Heart left ventricle (tissue), 16 donors: ENCODE data around the gene HTT. TPM values are rescaled to one million over a fixed set of nuclear protein-coding genes. Genes with fewer than 3 reads are reported as not detected.

Experiments
- ATAC-seq, 4 donors: fragments of 200-7000 bp; cut with Tn5 transposase; one replicate each; pipeline ENCODE4 v1.9.1; 2020 to 2022; ENCODE audit warnings: moderate library complexity in 4 of 4, mild to moderate bottlenecking in 3 of 4, moderate number of reproducible peaks in 1 of 4
- DNase-seq, 5 donors: peaks; one replicate each; pipeline ENCODE4 v3.0.0-alpha.2; 2020
- H3K27ac ChIP-seq, 12 donors: fragments of 200-600 bp; sonication (generic) in 4 of 12; one replicate each; pipeline versions ENCODE4 v1.5.0 to v1.8.0; 2016 to 2022; ENCODE audit warnings: mild to moderate bottlenecking in 2 of 12
- H3K27me3 ChIP-seq, 9 donors: fragments of 200-600 bp; sonication (generic) in 2 of 9; one replicate each; pipeline versions ENCODE4 v1.5.1 to v1.8.0; 2016 to 2022; ENCODE audit warnings: mild to moderate bottlenecking in 3 of 9
- H3K36me3 ChIP-seq, 9 donors: fragments of 200-600 bp; sonication (generic) in 2 of 9; one replicate each; pipeline versions ENCODE4 v1.5.0 to v1.8.0; 2018 to 2022; ENCODE audit warnings: mild to moderate bottlenecking in 2 of 9
- H3K4me1 ChIP-seq, 12 donors: fragments of 200-600 bp; sonication (generic) in 4 of 12; one replicate each; pipeline versions ENCODE4 v1.5.0 to v1.8.0; 2016 to 2022; ENCODE audit warnings: mild to moderate bottlenecking in 3 of 12
- H3K4me3 ChIP-seq, 12 donors: fragments of 200-600 bp; sonication (generic) in 4 of 12; one replicate each; pipeline versions ENCODE4 v1.5.0 to v1.8.0; 2017 to 2022; ENCODE audit warnings: mild to moderate bottlenecking in 9 of 12, moderate library complexity in 4 of 12
- H3K9me3 ChIP-seq, 12 donors: fragments of 200-600 bp; sonication (generic) in 4 of 12; one replicate each; pipeline versions ENCODE4 v1.5.0 to v1.8.0; 2016 to 2022; ENCODE audit warnings: mild to moderate bottlenecking in 1 of 12
- POLR2A ChIP-seq, 2 donors: fragments of 450-650 bp; IDR thresholded peaks; one replicate each; pipeline ENCODE4 v1.6.1; 2017; ENCODE audit warnings: antibody characterized with exemption in 2 of 2, mild to moderate bottlenecking in 2 of 2, moderate library complexity in 2 of 2
- WGBS, 4 donors: extraction: QIAGEN DNeasy Blood & Tissue Kit in 2 of 4; methylation state at CpG; one replicate each; pipeline versions ENCODE4 v1.1.5 to v1.1.7; 2013 to 2018; 5-methylcytosine and 5-hydroxymethylcytosine counted together
- intact Hi-C, 10 donors: fragments of 100-400 bp; cut with DNase I; formaldehyde crosslinking; loops; one replicate each; pipeline versions ENCODE4 v1.11.1 to v1.14.2; 2022
- polyA plus RNA-seq, 2 donors: library from polyadenylated mRNA; stranded (reverse); fragments of 200-250 nt; gene quantifications; one replicate each; pipeline ENCODE4 v1.2.3, GENCODE V29; 2013
- total RNA-seq, 9 donors: library from RNA; depleted of rRNA in 2 of 9; stranded (reverse); fragments of >200 nt in 2 of 9; fragmentation: NEBNext Ultra II Directional in 3 of 9; extraction: Animal tissue kit (Norgen Biotek cat#: 25700) in 3 of 9; gene quantifications; one replicate each; pipeline versions ENCODE4 v1.1.0 to v1.2.4, GENCODE V29; 2016 to 2023
- TF ChIP-seq, protein P1 (sequence below), 12 donors: fragments of 200-600 bp; sonication (generic) in 4 of 12; IDR thresholded peaks; one replicate each; pipeline versions ENCODE4 v1.5.0 to v1.8.0; 2018 to 2022; ENCODE audit warnings: antibody characterized with exemption in 12 of 12, mild to moderate bottlenecking in 5 of 12
- donor health status: ischemic (EF 13 %, LVEDD 7.1; RV severe dilation, severe dysfunction).
- donor health status: healthy with polysubstance abuse.
- donor health status: DM: no; HTN: yes; CAD: no.
- donor health status: DM: no; HTN: no; CAD: no.
- donor health status: ischemic (EF 25% LVEDD 6.9; RV normal size, moderate dysfunction).
- donor health status: ischemic (EF 25% LVEDD 5.7; RV mildly dilated, moderate dysfunction).
- donor health status: healthy.
- donor health status: DM: yes; HTN: yes; CAD: no.
- donor health status: ischemic (EF 35%, LVEDD 5.7; RV mildly dilated, moderate dysfunction).
- donor health status: nonischemic (EF 11% LVEDD 7.7; RV severe dilation, severe dysfunction).
- donor health status: DM: yes; HTN: yes; CAD: no.
- donor health status: PGD.
- donor health status: ischemic (EF 29% LVEDD 5.4; RV normal size, mild dysfunction).
- donor health status: nonischemic (EF 23%, LVEDD 6.1; RV moderate dilation, normal function).

HTT gene
- total and polyA plus RNA-seq, 11 donors: 13.9 to 122 (median 25.1) TPM

DNA sequence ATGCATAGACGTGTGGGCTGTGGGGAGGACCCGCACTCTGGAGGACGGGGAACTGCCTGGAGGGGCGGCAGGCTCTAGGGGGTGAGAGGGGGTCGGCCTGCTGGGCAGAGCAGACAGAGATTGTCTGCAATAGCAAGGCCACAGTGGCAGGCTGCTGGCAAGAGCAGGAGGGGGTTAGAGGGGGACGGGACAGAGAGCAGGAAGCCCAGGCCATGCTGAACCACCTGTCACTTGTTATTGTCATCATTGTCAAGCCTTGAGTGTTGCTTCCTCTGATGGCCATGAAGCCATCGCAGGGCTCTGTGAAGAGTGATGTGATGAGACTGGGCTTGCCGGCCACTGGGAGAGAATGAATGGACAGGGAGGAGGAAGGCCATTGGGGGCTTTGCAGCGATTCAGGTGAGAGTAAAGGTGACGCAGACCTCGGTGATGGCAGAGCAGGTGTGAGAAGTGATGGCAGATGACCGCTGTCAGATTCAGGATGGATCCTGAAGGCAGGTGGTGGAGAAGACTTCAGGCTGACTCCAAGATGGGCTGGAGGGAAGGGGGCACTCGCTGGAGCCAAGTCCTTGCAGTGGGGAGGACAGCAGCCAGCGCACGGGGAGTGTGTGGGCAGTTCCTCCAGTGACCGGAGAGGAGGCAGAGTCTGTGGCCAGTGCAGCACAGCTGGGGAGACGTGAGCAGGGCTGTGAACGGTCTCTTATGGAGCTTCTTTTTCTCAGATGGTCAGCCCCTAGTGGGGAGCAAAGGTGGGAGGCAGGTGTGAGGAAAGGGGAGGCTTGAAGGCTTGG, 43.7 kb upstream of the HTT start:
- Histone ChIP-seq H3K27me3 (no peaks in the 10 kb centered on the region), H3K36me3 (peaks cover 0 to 5% (median 0%) of the 10 kb centered on the region in 9 donors), H3K4me3 (no peak overlapping the region), H3K9me3 (no peaks in the 10 kb centered on the region), H3K4me1 (no peaks in the 10 kb centered on the region), H3K27ac (no peak overlapping the region)
- 76 to 81% (median 78%) methylated on average over 18 of the region's 18 CpGs for WGBS, 4 donors
- DNase-seq (no peak), ATAC-seq (no peak)
- TF ChIP-seq POLR2A (IDR thresholded peaks at IDR 0.05): no peak
- TF ChIP-seq, protein P1, sequence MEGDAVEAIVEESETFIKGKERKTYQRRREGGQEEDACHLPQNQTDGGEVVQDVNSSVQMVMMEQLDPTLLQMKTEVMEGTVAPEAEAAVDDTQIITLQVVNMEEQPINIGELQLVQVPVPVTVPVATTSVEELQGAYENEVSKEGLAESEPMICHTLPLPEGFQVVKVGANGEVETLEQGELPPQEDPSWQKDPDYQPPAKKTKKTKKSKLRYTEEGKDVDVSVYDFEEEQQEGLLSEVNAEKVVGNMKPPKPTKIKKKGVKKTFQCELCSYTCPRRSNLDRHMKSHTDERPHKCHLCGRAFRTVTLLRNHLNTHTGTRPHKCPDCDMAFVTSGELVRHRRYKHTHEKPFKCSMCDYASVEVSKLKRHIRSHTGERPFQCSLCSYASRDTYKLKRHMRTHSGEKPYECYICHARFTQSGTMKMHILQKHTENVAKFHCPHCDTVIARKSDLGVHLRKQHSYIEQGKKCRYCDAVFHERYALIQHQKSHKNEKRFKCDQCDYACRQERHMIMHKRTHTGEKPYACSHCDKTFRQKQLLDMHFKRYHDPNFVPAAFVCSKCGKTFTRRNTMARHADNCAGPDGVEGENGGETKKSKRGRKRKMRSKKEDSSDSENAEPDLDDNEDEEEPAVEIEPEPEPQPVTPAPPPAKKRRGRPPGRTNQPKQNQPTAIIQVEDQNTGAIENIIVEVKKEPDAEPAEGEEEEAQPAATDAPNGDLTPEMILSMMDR (IDR thresholded peaks at IDR 0.05): no peak
- intact Hi-C loops: loop anchor here in 2 of 10 donors (5.0 to 10.0 kb wide), 2 partner anchors 63 to 266 kb away; no protein-coding TSS in a partner anchor

DNA sequence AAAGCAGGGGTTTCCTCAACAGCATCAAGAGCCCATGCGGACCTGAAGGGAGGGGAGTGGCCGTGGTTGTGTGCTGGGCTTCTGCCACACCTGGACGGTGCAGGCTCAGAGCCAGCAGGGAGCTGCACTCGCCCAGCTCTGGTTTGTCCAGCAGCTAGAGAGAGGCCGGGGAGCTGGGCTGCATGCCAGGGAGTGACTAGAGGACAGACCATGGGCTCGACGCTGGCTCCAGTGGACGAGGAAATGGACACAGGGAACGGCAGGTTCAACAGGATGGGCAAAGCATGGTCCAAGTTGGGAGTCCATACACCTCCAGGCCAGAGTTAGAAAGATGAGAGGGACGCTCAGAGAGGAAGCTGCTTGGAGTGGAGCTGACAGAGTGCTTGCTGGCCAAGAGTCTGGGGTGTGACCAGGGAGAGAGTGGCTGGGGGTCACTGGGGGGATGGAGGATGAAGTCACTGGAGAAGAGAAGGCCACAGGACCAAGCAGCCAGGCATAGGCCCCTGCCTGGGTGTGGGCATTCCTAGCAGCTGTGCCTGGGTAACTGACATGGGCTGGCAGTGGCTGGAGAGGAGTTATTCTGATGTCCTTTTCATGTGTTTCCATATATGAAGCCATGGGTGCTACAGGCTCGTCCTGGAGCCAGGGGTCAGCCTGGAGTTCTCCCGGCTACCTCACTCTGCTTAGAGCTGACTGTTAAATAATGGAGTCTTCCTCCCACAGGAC, 43.0 kb upstream of the HTT start:
- no peak for TF ChIP-seq POLR2A (IDR thresholded peaks at IDR 0.05)
- TF ChIP-seq, protein P1 (IDR thresholded peaks at IDR 0.05): no peak
- Histone ChIP-seq H3K4me3 (no peak overlapping the region), H3K9me3 (no peaks in the 10 kb centered on the region), H3K27me3 (no peaks in the 10 kb centered on the region), H3K36me3 (peaks cover 0 to 5% (median 0%) of the 10 kb centered on the region in 9 donors), H3K4me1 (no peaks in the 10 kb centered on the region), H3K27ac (no peak overlapping the region)
- intact Hi-C loops: loop anchor here in 2 of 10 donors (5.0 to 10.0 kb wide), 2 partner anchors 64 to 267 kb away; no protein-coding TSS in a partner anchor
- DNase-seq: peak in 1 of 5 donors; percentile 48
- peak in 2 of 4 donors; percentile 32 to 33 for ATAC-seq
- WGBS, 4 donors: 44 to 68% (median 53%) methylated on average over 9 to 12 of the region's 12 CpGs

DNA sequence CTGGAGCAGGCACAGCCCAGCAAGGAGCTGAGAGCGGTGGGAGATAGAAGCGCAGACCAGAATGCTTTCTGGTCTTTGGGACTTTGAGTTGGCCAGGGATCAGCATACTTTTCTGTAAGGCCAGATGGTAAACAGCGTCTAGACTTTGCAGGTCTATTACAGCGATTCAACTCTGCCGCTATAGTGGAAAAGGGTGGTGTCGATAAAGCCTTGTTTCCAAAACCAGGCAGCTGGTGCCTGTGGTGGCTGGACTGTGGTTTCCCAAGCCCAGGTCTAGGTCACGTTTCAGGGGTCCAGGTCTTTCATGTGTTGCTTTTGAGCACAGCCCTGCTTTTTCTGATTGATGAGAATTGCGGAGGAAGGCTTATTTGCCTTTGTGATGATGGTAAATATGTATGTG, 40.2 kb upstream of the HTT start:
- 86 to 97% (median 93%) methylated on average over 8 of the region's 8 CpGs for WGBS, 4 donors
- intact Hi-C loops: loop anchor here in 3 of 10 donors (2.0 to 10.0 kb wide), 3 partner anchors 67 to 277 kb away; partner anchors contain the start of gene TNIP2 (in 1 of the 3)
- Histone ChIP-seq H3K4me3 (no peak overlapping the region), H3K4me1 (peaks cover 0 to 20% (median 12%) of the 10 kb centered on the region in 12 donors), H3K27ac (no peak overlapping the region), H3K36me3 (peaks cover 0 to 5% (median 0%) of the 10 kb centered on the region in 9 donors), H3K27me3 (no peaks in the 10 kb centered on the region), H3K9me3 (no peaks in the 10 kb centered on the region)
- TF ChIP-seq POLR2A (IDR thresholded peaks at IDR 0.05): no peak
- TF ChIP-seq, protein P1 (IDR thresholded peaks at IDR 0.05): no peak
- DNase-seq (no peak), ATAC-seq (no peak)

DNA sequence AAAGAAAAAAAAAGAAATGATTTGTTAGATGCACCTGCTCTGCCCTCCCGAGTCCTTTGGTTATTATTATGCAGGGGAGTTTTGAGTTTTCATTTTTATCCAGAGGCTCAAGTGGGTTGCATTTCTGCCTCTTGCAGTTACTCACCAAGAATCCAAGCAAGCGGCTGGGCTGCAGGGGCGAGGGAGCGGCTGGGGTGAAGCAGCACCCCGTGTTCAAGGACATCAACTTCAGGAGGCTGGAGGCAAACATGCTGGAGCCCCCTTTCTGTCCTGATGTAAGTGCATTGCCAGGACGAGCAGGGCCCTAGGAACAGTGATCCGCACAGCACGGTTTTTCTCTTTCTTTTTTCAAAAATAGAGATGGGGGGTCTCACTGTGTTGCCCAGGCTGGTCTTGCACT, 39.2 kb upstream of the HTT start:
- WGBS, 4 donors: 88 to 95% (median 92%) methylated on average over 8 of the region's 8 CpGs
- intact Hi-C loops: loop anchor here in 7 of 10 donors (2.0 to 10.0 kb wide), 6 partner anchors 58 to 278 kb away; partner anchors contain the start of genes GRK4 (in 2 of the 7), NOP14 (in 2 of the 7) and TNIP2 (in 1 of the 7)
- no peak overlapping the region for H3K4me3 ChIP-seq

More for the DNA sequence above, 39.2 kb upstream of the HTT start:
- no peaks in the 10 kb centered on the region for H3K36me3 ChIP-seq
- no peaks in the 10 kb centered on the region for H3K9me3 ChIP-seq
- TF ChIP-seq POLR2A (IDR thresholded peaks at IDR 0.05): no peak
- TF ChIP-seq, protein P1 (IDR thresholded peaks at IDR 0.05): no peak
- ATAC-seq (no peak), DNase-seq (no peak)
- H3K27ac ChIP-seq: no peak overlapping the region
- H3K27me3 ChIP-seq: no peaks in the 10 kb centered on the region
- H3K4me1 ChIP-seq: peaks cover 0 to 20% (median 12%) of the 10 kb centered on the region in 12 donors
